B cell (primary cell): Measurements from ENCODE around the gene ANKRD23.
"Not testable (repeated sequence)": the region's sequence is repeated elsewhere in the genome, so short reads cannot be mapped to it uniquely, and the experiment has no call there.

Source experiments
- CTCF ChIP-seq: fragments of 200-600 bp; IDR thresholded peaks from one replicate; pipeline ENCODE4 v1.8.0; 2022; ENCODE audit warnings: antibody characterized with exemption, mild to moderate bottlenecking
- EZH2 ChIP-seq: IDR thresholded peaks from 2 replicates; pipeline ENCODE4 v1.6.1; 2012; ENCODE audit warnings: borderline replicate concordance, low read depth, mild to moderate bottlenecking, moderate library complexity, low read length; ENCODE audit not compliant: insufficient read depth, poor library complexity, severe bottlenecking

- not testable (repeated sequence) for TF ChIP-seq CTCF, EZH2
Observed at GRCh38 chr2:96863056-96863455, 19.2 kb upstream of the ANKRD23 start.
